Upper lobe of left lung (tissue), 4 donors: Measurements from ENCODE around the gene NAPB.

Experiments
- CTCF ChIP-seq, 6 experiments: fragments of 450-650 bp in 4 of 6; fragments of 200-600 bp in 2 of 6; sonication (generic) in 2 of 6; IDR thresholded peaks; one replicate each; pipeline ENCODE4 v1.5.1; 2016 to 2019; ENCODE audit warnings: antibody characterized with exemption in 6 of 6
- POLR2AphosphoS5 ChIP-seq, 2 donors: sonication (generic); formaldehyde crosslinking; IDR thresholded peaks; one replicate each; pipeline ENCODE4 v1.5.1; 2017; ENCODE audit warnings: antibody characterized with exemption in 2 of 2

- TF ChIP-seq POLR2AphosphoS5 (IDR thresholded peaks at IDR 0.05) (no peak), CTCF (IDR thresholded peaks at IDR 0.05) (no peak)
These were observed 23.6 kb upstream of the NAPB start for GRCh38 chr20:23444859-23445258.
